NCI-H2081 (cell line): Measurements from ENCODE around the gene C3orf70.
A peak's percentile ranks its signal among the peaks of the same experiment; 100 is the strongest.

Source experiments
- DNase-seq, 2 experiments: peaks; one replicate each; lab custom pipeline; 2025; lab: John Stamatoyannopoulos, UW

Gene C3orf70

GRCh38 chr3:185152410-185153170 is at the start of gene C3orf70:
Gene C3orf70, minus strand, starts transcription at chr3:185153060. Its CDS starts 237 bp downstream, at chr3:185152823.
- peak; percentile 80 to 82 for DNase-seq

GRCh38 chr3:185200639-185201038 is 47.8 kb upstream of the C3orf70 start:
- DNase-seq = no peak

- no peak for DNase-seq
Measured at GRCh38 chr3:185199671-185200070, 46.8 kb upstream of the C3orf70 start.

GRCh38 chr3:185199206-185199605 is 46.3 kb upstream of the C3orf70 start:
- no peak for DNase-seq

- DNase-seq = no peak
Measured at GRCh38 chr3:185197068-185197467, 44.2 kb upstream of the C3orf70 start.

GRCh38 chr3:185195652-185196051 is 42.8 kb upstream of the C3orf70 start:
- no peak for DNase-seq

GRCh38 chr3:185188816-185189215 is 36.0 kb upstream of the C3orf70 start:
- peak; percentile 33 to 76 for DNase-seq

GRCh38 chr3:185187391-185187790 is 34.5 kb upstream of the C3orf70 start:
- DNase-seq = no peak

GRCh38 chr3:185176750-185177359 is 24.0 kb upstream of the C3orf70 start:
- DNase-seq = peak; percentile 51 to 55

GRCh38 chr3:185175370-185175987 is 22.6 kb upstream of the C3orf70 start:
- no peak for DNase-seq

- no peak for DNase-seq
Measured at GRCh38 chr3:185172086-185173049, 19.5 kb upstream of the C3orf70 start.

GRCh38 chr3:185164428-185165217 is 11.8 kb upstream of the C3orf70 start:
- DNase-seq = no peak

GRCh38 chr3:185162634-185163033 is 9.8 kb upstream of the C3orf70 start:
- DNase-seq = no peak

GRCh38 chr3:185161761-185162160 is 8.9 kb upstream of the C3orf70 start:
- no peak for DNase-seq

GRCh38 chr3:185157347-185157746 is 4.5 kb upstream of the C3orf70 start:
- no peak for DNase-seq

- no peak for DNase-seq
Measured at GRCh38 chr3:185155678-185156077, 2.8 kb upstream of the C3orf70 start.

- no peak for DNase-seq
Measured at GRCh38 chr3:185153861-185154629, 1.2 kb upstream of the C3orf70 start.

GRCh38 chr3:185153171-185153771 is 411 bp upstream of the C3orf70 start:
- DNase-seq = no peak

GRCh38 chr3:185151964-185152409 is 873 bp downstream of the C3orf70 start:
- no peak for DNase-seq
